Activated CD4-positive, alpha-beta T cell treated with anti-CD3 and anti-CD28 coated beads, Interleukin-2, amount 50 U/mL, for 16 hours (primary cell): ENCODE measurements around the gene ANO6.
"Not testable (repeated sequence)": the region's sequence is repeated elsewhere in the genome, so short reads cannot be mapped to it uniquely, and the experiment has no call there.

ENCODE experiments used
- DNase-seq: peaks from one replicate; pipeline ENCODE4 v3.0.0-alpha.2; 2020

ANO6 gene

GRCh38 chr12:45351921-45352670 is 136.2 kb downstream of the ANO6 start:
- no peak for DNase-seq

GRCh38 chr12:45353944-45354343 is 138.0 kb downstream of the ANO6 start:
- DNase-seq: no peak

DNA sequence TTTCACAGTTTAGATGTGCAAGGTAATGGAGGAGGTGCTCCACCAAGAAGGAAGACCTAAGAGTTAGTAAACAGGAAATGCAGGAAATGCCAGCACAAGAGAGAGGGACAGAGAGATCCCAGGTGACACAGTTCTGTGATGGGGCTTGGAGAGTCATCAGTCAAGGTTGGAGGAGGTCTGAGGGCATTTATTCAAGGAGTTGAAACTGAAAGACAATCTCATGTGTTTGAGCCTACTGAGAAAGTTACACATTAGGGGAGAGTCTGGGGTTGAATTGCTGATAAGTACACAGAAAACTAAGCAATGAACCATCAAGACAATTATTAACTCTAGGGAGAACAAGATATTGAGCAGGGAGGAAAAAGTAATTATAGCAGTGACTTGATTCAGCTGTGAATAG is 138.5 kb downstream of the ANO6 start:
- no peak for DNase-seq

GRCh38 chr12:45355730-45356129 is 139.8 kb downstream of the ANO6 start:
- DNase-seq: peak; percentile 4

GRCh38 chr12:45356822-45357538 is 141.1 kb downstream of the ANO6 start:
- no peak for DNase-seq

DNA sequence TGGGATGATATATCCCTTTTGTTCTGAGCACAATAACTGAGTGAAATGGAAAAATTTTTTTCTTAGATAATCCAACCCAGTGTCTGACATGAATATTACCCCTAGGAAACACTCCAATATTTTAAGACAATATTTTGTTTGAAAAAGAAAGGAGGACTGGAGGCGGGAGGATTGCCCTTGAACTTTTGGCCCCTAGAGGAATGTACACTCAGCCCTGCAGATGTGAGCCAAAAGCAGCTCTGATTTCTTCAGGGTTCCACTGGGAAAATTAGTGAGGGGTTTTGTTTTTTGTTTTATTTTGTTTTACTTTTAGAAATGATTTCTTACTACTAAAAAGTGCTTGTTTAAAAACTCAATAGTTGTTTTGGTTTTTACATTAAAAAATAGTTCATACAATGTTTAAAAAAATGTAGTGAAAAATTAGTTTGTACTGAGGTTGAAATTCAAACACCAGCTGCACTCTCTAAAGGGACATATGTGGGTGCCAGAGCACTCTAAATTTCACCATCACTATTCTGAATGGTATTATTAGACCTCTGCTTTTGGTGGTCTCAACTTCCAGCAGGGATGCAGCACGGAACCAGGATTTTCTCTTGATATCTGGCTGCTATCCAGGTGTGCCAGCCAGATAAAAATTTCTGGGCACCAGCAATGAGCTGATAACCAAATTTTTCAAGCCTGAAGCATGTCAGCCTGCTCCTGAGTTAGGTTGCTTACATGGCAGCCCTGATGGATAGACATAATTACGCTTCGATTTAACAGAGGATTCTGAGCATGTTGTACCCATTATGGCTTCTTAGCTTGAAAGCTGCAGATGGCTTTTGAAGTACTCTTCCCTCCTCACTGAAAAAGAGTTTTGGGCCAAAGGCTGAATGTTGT is 141.9 kb downstream of the ANO6 start:
- DNase-seq: no peak

- DNase-seq: no peak
Observed at GRCh38 chr12:45362291-45362690, 146.4 kb downstream of the ANO6 start.

DNA sequence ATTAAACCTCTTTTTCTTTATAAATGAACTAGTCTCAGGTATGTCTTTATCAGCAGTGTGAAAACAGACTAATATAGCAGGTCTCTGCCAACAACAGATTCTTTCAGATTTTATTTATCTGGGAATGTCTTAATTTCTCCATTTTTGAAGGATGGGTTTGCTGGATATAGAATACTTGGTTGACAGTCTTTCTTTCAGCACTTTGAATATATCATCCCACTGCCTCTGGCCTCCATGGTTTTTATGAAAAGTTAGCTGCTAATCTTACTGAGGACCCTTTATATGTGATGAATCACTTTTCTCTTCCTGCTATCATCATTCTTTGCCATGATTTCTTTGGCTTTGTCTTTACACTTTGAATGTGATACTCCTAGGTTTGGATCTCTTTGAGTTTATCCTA is 148.0 kb downstream of the ANO6 start:
- no peak for DNase-seq

DNA sequence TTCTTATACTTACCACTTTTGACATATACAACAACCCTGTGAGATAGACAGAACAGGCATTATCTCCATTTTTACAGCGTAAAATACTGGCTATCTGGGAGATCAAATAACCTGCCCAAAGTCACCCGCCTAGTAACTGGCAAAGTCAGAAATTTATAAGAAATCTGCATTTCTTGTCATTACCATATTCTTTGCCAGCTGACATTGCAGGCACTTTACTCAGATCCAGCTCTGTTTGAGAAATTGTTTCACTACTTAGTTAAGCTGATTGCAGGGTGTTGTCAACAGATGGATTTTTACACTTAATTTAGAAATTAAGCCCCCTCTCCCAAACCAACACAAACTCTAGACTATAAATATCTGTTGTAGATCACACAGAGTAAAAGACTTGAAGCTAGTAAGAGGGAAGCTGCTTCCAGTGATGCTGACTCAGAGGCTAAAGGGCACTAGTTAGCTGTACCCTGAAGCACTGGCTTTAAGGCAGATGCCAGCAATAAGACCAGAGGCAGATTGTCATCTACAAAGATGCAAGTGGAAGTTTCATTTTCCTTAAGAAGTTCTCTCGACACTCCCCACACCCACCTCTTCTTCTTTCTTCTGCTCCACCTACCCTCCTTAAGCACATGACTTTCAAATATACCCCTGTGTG is 153.1 kb downstream of the ANO6 start:
- no peak for DNase-seq

DNA sequence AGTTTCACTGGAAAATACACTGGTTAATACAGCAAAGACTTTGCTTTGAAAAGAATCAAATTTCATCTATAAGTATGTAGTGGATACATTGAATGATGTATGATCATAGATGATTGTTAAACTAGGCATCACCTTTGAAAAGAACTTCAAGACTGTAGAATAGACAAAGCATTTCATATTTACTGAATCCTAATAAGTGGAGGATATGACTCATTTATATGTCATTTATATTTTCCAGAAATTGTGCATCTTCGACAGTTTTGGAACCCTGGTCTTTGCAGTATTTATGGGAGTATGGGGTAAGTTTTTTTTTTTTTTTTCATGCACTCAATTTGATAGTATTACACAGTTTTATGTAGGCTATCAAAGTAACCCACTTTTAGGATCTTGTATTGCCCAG is 161.9 kb downstream of the ANO6 start:
- DNase-seq: no peak

- DNase-seq: no peak
Observed at GRCh38 chr12:45379261-45379660, 163.4 kb downstream of the ANO6 start.

GRCh38 chr12:45381351-45381750 is 165.5 kb downstream of the ANO6 start:
- DNase-seq: no peak

GRCh38 chr12:45388545-45388944 is 172.7 kb downstream of the ANO6 start:
- DNase-seq: no peak

DNA sequence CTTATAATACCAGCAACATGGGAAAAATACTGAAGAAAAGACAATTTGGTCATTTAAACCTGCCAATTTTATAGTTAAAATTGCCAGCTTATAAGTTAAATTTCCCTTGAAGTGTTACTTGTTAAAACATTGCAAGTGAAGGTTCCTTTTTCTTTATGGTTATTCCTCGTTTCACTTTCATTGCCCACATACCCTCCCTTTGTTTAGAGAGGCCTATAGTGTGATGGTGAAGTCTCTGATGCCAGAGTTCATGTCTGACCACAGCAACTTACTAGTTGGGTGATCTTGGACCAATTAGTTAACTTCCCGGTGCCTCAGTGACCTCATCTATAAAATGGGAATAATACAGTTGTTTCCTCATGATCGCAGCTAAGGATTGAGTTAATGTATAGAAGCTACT is 173.5 kb downstream of the ANO6 start:
- no peak for DNase-seq

- not testable (repeated sequence) for DNase-seq
Observed at GRCh38 chr12:45397499-45397898, 181.6 kb downstream of the ANO6 start.

DNA sequence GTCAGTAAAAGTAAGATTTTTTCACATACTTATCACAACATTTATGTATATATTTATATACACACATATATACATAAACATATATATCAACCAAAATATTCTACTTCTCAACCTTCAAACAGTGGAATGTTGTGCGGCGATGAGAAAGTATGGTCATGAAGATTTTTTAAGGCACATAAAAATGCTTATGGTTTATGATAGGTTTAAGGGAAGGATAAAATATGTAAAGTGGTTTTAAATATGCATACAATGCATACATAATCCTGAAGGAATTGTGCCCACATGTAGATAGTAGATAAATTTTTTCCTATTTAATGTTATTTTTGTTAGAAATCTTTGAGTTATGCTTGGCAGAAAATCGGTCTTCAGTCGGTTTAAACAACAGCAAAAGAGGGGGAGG is 182.7 kb downstream of the ANO6 start:
- DNase-seq: no peak

DNA sequence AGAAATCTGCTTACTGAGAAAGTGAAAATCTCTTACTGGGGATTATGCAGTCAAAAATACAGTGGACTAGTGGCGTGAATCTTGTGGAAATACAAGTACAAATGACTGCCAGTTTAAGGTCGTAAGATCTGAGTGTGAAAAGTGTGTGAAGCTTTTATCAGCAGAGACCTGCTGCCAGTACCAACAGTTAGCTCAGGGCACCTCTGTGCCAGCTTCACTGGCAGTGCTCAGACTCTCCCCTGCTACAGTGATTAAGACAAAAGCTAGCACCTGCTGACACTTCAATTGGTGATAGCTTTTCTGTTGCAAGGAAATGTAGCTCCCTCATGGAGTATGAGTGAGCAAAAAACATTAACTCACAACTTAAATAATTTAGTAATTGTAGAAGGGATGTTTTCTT is 185.1 kb downstream of the ANO6 start:
- no peak for DNase-seq

GRCh38 chr12:45402288-45402687 is 186.4 kb downstream of the ANO6 start:
- no peak for DNase-seq

- no peak for DNase-seq
Observed at GRCh38 chr12:45406988-45407850, 191.3 kb downstream of the ANO6 start.

- no peak for DNase-seq
Observed at GRCh38 chr12:45407981-45408728, 192.3 kb downstream of the ANO6 start.

DNA sequence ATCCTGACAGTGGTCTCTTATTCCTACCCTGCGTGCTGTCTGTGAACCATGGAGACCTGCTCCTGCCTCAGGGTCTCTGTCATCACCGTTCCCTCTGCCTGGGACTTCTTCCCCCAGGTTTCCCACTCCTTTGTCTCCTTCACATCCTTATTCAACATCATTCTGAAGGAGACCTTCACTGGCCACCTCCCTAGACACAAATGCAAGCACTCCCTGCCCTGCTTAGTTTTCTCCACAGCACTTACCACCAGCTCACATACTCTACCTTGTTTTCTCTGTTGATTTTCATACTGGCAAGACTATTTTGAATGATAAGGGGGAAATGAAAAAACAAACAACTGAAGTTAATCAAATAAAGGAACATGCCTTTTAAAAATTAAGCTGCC is 192.8 kb downstream of the ANO6 start:
- no peak for DNase-seq
